ENCODE results near the gene TGFBR3. TPM values are rescaled to one million over a fixed set of nuclear protein-coding genes. Genes with fewer than 3 reads are reported as not detected.

Gene TGFBR3
- total and polyA plus RNA-seq, 3 experiments from 2014 or later: 28.8 to 78.5 (median 29.9) TPM

- ChIA-PET POLR2A (no interaction called here), CTCF (no interaction called here)
- peak overlapping the region in 6 of 8 donors; percentile 1 to 77 (median 29) for H3K27ac Mint-ChIP-seq
- H3K9me3 Mint-ChIP-seq: no peaks in the 10 kb centered on the region
- Histone ChIP-seq H3K36me3 (ENCODE audit: insufficient read depth, low read length) (no peaks in the 10 kb centered on the region), H3K4me1 (ENCODE audit: insufficient read depth, low read length) (peaks cover 14% of the 10 kb centered on the region), H3K4me3 (ENCODE audit: low read length) (no peak overlapping the region), H3K27ac (ENCODE audit: low read depth, low read length) (no peak overlapping the region), H3K9me3 (ENCODE audit: low read length) (no peaks in the 10 kb centered on the region), H3K27me3 (ENCODE audit: insufficient read depth, low read length, poor library complexity, severe bottlenecking) (no peaks in the 10 kb centered on the region)
- no peaks in the 10 kb centered on the region for H3K27me3 Mint-ChIP-seq
- no peak for DNase-seq
- no peak overlapping the region for H3K4me3 Mint-ChIP-seq
- H3K4me1 Mint-ChIP-seq: peaks cover 66 to 88% (median 79%) of the 10 kb centered on the region in 3 donors
- H3K36me3 Mint-ChIP-seq: peaks cover 0 to 5% (median 2%) of the 10 kb centered on the region in 3 donors
Measured at GRCh38 chr1:91827459-91828321, 58.3 kb downstream of the TGFBR3 start.

GRCh38 chr1:91827087-91827458 lies 58.9 kb downstream of the TGFBR3 start:
- Histone ChIP-seq H3K36me3 (ENCODE audit: insufficient read depth, low read length) (no peaks in the 10 kb centered on the region), H3K9me3 (ENCODE audit: low read length) (no peaks in the 10 kb centered on the region), H3K27ac (ENCODE audit: low read depth, low read length) (no peak overlapping the region), H3K27me3 (ENCODE audit: insufficient read depth, low read length, poor library complexity, severe bottlenecking) (no peaks in the 10 kb centered on the region), H3K4me1 (ENCODE audit: insufficient read depth, low read length) (peaks cover 14% of the 10 kb centered on the region), H3K4me3 (ENCODE audit: low read length) (no peak overlapping the region)
- POLR2A ChIA-PET: no interaction called here
- Mint-ChIP-seq H3K27ac (peak overlapping the region in 3 of 8 donors; percentile 37 to 77 (median 51)), H3K4me1 (peaks cover 68 to 88% (median 79%) of the 10 kb centered on the region in 3 donors), H3K27me3 (no peaks in the 10 kb centered on the region), H3K36me3 (peaks cover 0 to 3% (median 0%) of the 10 kb centered on the region in 3 donors), H3K9me3 (no peaks in the 10 kb centered on the region), H3K4me3 (no peak overlapping the region)
- CTCF ChIA-PET: no interaction called here
- no peak for DNase-seq

- no peak for DNase-seq
- Mint-ChIP-seq H3K4me1 (peaks cover 71 to 89% (median 79%) of the 10 kb centered on the region in 3 donors), H3K36me3 (peaks cover 0 to 3% (median 0%) of the 10 kb centered on the region in 3 donors), H3K4me3 (no peak overlapping the region), H3K27ac (peak overlapping the region in 6 of 8 donors; percentile 15 to 83 (median 71)), H3K9me3 (no peaks in the 10 kb centered on the region), H3K27me3 (no peaks in the 10 kb centered on the region)
- Histone ChIP-seq H3K4me3 (ENCODE audit: low read length) (no peak overlapping the region), H3K4me1 (ENCODE audit: insufficient read depth, low read length) (peaks cover 18% of the 10 kb centered on the region), H3K27me3 (ENCODE audit: insufficient read depth, low read length, poor library complexity, severe bottlenecking) (no peaks in the 10 kb centered on the region), H3K36me3 (ENCODE audit: insufficient read depth, low read length) (no peaks in the 10 kb centered on the region), H3K9me3 (ENCODE audit: low read length) (no peaks in the 10 kb centered on the region), H3K27ac (ENCODE audit: low read depth, low read length) (no peak overlapping the region)
- CTCF ChIA-PET: no interaction called here
- POLR2A ChIA-PET: no interaction called here
Measured at GRCh38 chr1:91826649-91827048, 59.3 kb downstream of the TGFBR3 start.

- no peaks in the 10 kb centered on the region for H3K27me3 ChIP-seq (ENCODE audit: insufficient read depth, low read length, poor library complexity, severe bottlenecking)
- H3K4me1 ChIP-seq (ENCODE audit: insufficient read depth, low read length): peaks cover 21% of the 10 kb centered on the region
- no peaks in the 10 kb centered on the region for H3K9me3 Mint-ChIP-seq
- ChIA-PET CTCF (no interaction called here), POLR2A (no interaction called here)
- peaks cover 71 to 89% (median 78%) of the 10 kb centered on the region in 3 donors for H3K4me1 Mint-ChIP-seq
- peak overlapping the region in 4 of 8 donors; percentile 51 to 83 (median 76) for H3K27ac Mint-ChIP-seq
- DNase-seq: no peak
- peaks cover 0 to 3% (median 2%) of the 10 kb centered on the region in 3 donors for H3K36me3 Mint-ChIP-seq
- no peak overlapping the region for H3K27ac ChIP-seq (ENCODE audit: low read depth, low read length)
- no peaks in the 10 kb centered on the region for H3K27me3 Mint-ChIP-seq
- H3K4me3 Mint-ChIP-seq: no peak overlapping the region
- H3K4me3 ChIP-seq (ENCODE audit: low read length): no peak overlapping the region
- H3K36me3 ChIP-seq (ENCODE audit: insufficient read depth, low read length): no peaks in the 10 kb centered on the region
- no peaks in the 10 kb centered on the region for H3K9me3 ChIP-seq (ENCODE audit: low read length)
Measured at GRCh38 chr1:91826248-91826647, 59.7 kb downstream of the TGFBR3 start.

GRCh38 chr1:91821126-91821868 lies 64.7 kb downstream of the TGFBR3 start:
- Histone ChIP-seq H3K36me3 (ENCODE audit: insufficient read depth, low read length) (no peaks in the 10 kb centered on the region), H3K9me3 (ENCODE audit: low read length) (no peaks in the 10 kb centered on the region), H3K4me3 (ENCODE audit: low read length) (no peak overlapping the region), H3K27ac (ENCODE audit: low read depth, low read length) (no peak overlapping the region), H3K27me3 (ENCODE audit: insufficient read depth, low read length, poor library complexity, severe bottlenecking) (no peaks in the 10 kb centered on the region), H3K4me1 (ENCODE audit: insufficient read depth, low read length) (peaks cover 10% of the 10 kb centered on the region)
- Mint-ChIP-seq H3K9me3 (no peaks in the 10 kb centered on the region), H3K36me3 (peaks cover 0 to 6% (median 2%) of the 10 kb centered on the region in 3 donors), H3K27ac (peak overlapping the region in 3 of 8 donors; percentile 19 to 95 (median 64)), H3K4me3 (peak overlapping the region in 3 of 7 donors; percentile 13 to 46 (median 24)), H3K27me3 (no peaks in the 10 kb centered on the region), H3K4me1 (peaks cover 62 to 78% (median 71%) of the 10 kb centered on the region in 3 donors)
- ChIA-PET CTCF (no interaction called here), POLR2A (no interaction called here)
- no peak for DNase-seq

GRCh38 chr1:91819038-91819788 lies 66.7 kb downstream of the TGFBR3 start:
- peaks cover 0 to 4% (median 2%) of the 10 kb centered on the region in 3 donors for H3K36me3 Mint-ChIP-seq
- Histone ChIP-seq H3K36me3 (ENCODE audit: insufficient read depth, low read length) (no peaks in the 10 kb centered on the region), H3K9me3 (ENCODE audit: low read length) (no peaks in the 10 kb centered on the region), H3K4me3 (ENCODE audit: low read length) (no peak overlapping the region), H3K4me1 (ENCODE audit: insufficient read depth, low read length) (peaks cover 10% of the 10 kb centered on the region), H3K27ac (ENCODE audit: low read depth, low read length) (no peak overlapping the region), H3K27me3 (ENCODE audit: insufficient read depth, low read length, poor library complexity, severe bottlenecking) (no peaks in the 10 kb centered on the region)
- peak overlapping the region in 3 of 7 donors; percentile 17 to 48 (median 42) for H3K4me3 Mint-ChIP-seq
- ChIA-PET POLR2A (no interaction called here), CTCF (no interaction called here)
- no peaks in the 10 kb centered on the region for H3K9me3 Mint-ChIP-seq
- peaks cover 67 to 82% (median 76%) of the 10 kb centered on the region in 3 donors for H3K4me1 Mint-ChIP-seq
- no peak for DNase-seq
- no peaks in the 10 kb centered on the region for H3K27me3 Mint-ChIP-seq
- peak overlapping the region in 5 of 8 donors; percentile 4 to 72 (median 44) for H3K27ac Mint-ChIP-seq

GRCh38 chr1:91818713-91818975 lies 67.3 kb downstream of the TGFBR3 start:
- H3K27ac ChIP-seq (ENCODE audit: low read depth, low read length): no peak overlapping the region
- peaks cover 71 to 82% (median 76%) of the 10 kb centered on the region in 3 donors for H3K4me1 Mint-ChIP-seq
- H3K27me3 ChIP-seq (ENCODE audit: insufficient read depth, low read length, poor library complexity, severe bottlenecking): no peaks in the 10 kb centered on the region
- ChIA-PET CTCF (no interaction called here), POLR2A (no interaction called here)
- no peaks in the 10 kb centered on the region for H3K36me3 ChIP-seq (ENCODE audit: insufficient read depth, low read length)
- no peaks in the 10 kb centered on the region for H3K9me3 ChIP-seq (ENCODE audit: low read length)
- no peaks in the 10 kb centered on the region for H3K9me3 Mint-ChIP-seq
- no peak overlapping the region for H3K4me3 ChIP-seq (ENCODE audit: low read length)
- H3K4me3 Mint-ChIP-seq: peak overlapping the region in 3 of 7 donors; percentile 17 to 48 (median 42)
- peak overlapping the region in 6 of 8 donors; percentile 4 to 72 (median 36) for H3K27ac Mint-ChIP-seq
- no peaks in the 10 kb centered on the region for H3K27me3 Mint-ChIP-seq
- peaks cover 10% of the 10 kb centered on the region for H3K4me1 ChIP-seq (ENCODE audit: insufficient read depth, low read length)
- H3K36me3 Mint-ChIP-seq: peaks cover 0 to 4% (median 2%) of the 10 kb centered on the region in 3 donors
- no peak for DNase-seq

Data from CD8-positive, alpha-beta memory T cell (primary cell).